ENCODE results near the gene NLRP5.
"Not testable (repeated sequence)": the region's sequence is repeated elsewhere in the genome, so short reads cannot be mapped to it uniquely, and the experiment has no call there.

Gene NLRP5

DNA sequence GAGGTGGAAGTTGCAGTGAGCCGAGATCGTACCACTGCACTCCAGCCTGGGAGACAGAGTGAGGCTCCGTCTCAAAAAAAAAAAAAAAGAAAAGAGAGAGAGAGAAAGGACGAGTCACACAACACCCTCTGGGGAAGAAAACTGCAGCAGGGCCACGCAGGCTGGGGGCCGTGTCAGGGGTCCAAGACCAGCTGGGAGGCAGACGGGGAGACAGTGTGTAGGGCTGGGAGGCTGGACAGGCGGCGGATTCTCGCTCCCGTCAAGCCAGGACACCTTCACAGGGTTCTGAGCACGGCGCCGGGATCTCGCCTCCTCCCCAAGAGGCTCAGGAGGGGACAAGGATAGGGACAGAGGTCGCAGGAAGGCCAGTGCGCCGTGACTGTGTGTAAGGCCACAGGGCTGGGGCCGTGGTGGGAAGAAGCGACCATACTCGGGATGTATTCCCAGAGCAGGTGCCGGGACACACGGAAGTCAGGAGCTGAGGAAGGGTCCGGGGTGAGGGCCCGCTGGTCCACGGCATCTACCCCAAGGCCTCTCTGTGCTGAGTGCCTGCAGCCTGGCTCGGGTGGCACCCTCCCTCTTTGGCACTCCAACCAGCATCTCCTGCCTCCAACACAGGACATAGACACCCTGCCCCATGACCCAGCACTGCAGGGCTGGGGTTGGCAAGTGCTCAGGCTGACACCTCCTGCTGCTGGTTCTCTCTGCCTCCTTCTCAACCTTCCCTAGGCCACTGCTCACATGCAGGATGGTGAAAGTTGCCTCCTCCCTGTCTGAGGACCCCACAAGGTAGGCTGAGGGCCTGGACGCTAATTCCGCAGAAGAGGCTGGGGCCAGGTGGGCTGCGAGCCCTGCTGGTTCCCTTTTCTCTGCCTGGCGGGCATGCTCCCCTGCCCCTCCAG is 113.3 kb downstream of the NLRP5 start:
- no peak for DNase-seq

DNA sequence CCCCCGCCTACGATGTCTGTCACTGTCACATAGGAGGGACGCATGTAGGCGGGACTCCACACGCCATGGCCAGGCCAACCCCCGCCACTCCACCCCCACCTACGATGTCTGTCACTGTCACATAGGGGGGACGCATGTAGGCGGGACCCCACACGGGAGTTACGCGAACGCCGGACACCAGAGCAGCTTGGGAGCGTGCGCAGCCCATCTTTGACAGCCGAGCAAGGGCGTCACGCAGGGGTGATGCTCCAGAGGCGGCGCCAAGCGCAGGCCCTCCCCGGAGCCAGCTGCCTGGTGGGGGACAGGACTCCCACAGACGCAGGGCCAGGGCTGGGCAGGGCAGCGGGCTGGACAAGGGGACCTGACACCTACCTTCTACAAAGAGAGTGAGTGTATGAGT is 114.5 kb downstream of the NLRP5 start:
- DNase-seq = no peak

DNA sequence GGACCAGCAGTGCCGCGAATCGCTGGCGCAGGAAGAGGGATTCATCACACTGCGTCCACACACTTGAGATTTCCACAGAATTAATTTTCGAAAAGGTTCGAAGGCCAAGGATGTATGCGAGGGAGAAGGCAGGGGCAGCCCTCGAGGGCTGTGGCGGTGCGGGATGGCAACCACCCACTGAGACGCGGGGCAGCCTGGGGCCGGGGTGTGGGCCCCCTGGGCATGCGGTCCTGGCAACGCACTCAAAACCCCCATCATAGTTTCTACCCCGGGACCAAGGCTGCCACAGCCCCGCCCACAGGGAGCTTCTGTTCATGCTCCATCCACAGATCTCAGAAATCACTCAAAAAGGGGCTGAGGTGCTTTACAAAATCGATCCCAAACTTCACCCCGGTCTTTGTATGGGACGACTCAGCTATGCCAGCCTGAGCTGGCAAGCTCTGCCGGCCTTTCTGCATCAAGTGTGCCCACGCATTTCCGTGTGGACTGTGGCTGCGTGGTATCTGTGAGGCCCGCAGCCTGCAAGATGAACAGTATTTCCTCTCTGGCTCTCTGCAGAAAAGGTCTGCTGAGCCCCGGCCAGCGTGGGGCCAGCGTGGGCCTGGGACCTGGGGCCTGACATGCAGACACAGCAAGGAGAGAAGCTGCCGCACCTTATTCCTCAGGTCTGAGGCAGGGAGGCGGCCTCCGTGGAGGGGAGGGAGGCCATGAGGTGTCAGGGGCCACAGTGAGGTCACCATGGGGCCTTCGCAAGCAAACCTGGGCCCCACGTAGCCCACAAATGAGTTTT is 115.4 kb downstream of the NLRP5 start:
- no peak for DNase-seq

GRCh38 chr19:56103027-56103614 is 116.5 kb downstream of the NLRP5 start:
- no peak for DNase-seq

GRCh38 chr19:56104423-56104822 is 117.8 kb downstream of the NLRP5 start:
- no peak for DNase-seq

- DNase-seq = peak in 1 of 2 experiments; percentile 43
Measured at GRCh38 chr19:56105090-56105701, 118.6 kb downstream of the NLRP5 start.

DNA sequence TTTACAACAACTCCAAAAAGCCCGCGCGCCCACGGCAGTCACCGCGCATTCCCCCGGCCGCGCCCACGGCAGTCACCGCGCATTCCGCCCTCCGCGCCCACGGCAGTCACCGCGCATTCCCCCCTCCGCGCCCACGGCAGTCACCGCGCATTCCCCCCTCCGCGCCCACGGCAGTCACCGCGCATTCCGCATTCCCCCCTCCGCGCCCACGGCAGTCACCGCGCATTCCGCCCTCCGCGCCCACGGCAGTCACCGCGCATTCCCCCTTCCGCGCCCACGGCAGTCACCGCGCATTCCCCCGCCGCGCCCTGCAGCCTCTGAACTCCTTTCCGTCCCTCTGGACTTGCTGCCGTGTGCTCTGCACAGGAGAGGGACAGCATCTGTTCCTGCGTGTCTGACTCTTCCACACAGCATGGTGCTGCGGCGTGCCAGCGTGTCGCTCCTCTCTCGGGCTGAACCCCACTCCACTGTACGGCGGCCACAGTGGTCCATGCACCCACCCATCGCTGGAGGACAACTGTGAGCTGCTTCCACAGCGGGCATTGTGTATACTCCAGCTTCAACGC is 119.3 kb downstream of the NLRP5 start:
- not testable (repeated sequence) for DNase-seq

DNA sequence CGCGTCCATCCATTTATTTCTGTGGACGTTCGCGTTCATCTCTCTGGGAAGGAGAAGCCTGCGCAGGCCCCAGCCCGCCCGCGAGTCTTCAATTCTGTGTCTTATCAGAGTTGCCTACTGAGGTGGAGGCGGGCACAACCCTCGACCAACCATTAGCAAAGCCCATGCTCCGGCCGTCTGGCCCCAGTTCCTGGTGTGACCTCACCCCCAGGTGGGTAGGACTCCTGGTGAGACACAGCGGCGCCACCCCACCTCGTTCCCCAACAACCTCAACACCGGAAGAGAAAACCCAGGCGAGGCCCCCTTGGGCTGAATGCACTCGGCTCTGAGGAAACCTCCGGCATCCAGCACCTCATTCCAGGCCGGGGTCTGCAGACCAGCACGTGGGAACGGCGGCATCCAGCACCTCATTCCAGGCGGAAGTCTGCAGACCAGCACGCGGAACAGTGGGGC is 119.8 kb downstream of the NLRP5 start:
- no peak for DNase-seq

DNA sequence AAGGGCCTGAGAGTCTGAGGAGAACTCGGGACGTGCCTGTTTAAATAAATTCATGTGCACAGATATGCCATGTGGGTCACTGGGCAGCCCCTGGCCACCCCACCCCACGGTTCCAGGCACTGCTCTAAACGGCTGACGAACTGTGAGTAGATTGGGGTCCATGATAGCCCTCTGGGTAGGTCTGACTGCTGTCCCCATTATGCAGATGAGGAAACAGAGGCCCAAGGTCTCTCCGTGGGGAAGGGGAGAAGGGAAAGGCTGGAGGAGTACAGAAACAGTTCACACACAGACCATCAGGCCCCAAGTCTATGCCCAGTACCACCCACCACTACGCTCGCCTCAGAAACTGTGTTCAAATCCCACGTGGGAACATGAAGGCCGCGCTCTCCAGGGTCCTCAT is 120.4 kb downstream of the NLRP5 start:
- DNase-seq = no peak

- DNase-seq = no peak
Measured at GRCh38 chr19:56107626-56108351, 121.2 kb downstream of the NLRP5 start.

DNA sequence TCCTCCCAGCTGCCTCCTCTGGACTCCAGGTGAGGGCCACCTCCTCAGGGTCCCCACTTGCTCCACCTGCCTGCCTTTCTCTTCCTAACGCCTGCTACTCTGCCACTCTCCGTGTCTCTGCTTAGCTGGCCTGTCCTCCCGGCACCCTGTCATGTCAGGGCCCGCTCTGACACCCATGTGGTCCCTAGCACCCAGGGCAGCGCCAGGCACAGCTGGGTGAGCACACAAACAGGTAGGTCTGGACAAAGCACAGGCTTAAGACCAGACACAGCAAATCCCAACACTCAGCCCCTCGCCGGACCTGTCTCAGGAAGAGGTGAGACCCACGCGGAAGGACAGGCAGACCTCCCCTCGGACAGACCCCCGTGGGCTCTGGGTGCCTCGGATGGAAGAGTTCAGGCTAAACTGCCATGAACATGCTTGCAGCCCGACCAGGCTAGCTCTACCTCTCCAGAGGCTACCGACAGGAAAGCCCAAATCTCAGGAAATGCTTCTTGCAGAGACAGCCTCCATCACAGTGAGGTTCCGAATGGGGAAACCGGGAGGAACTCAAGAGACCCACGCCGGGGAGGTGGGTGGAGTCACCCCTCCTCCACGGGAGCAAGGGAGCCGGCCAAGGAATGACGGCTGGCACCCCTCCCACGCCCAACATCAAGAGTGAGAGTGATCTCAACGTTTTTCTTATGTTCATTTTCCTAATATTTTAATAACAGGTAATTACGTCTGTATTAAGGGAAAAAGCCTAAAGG is 122.0 kb downstream of the NLRP5 start:
- DNase-seq = no peak

GRCh38 chr19:56109226-56109625 is 122.7 kb downstream of the NLRP5 start:
- no peak for DNase-seq

DNA sequence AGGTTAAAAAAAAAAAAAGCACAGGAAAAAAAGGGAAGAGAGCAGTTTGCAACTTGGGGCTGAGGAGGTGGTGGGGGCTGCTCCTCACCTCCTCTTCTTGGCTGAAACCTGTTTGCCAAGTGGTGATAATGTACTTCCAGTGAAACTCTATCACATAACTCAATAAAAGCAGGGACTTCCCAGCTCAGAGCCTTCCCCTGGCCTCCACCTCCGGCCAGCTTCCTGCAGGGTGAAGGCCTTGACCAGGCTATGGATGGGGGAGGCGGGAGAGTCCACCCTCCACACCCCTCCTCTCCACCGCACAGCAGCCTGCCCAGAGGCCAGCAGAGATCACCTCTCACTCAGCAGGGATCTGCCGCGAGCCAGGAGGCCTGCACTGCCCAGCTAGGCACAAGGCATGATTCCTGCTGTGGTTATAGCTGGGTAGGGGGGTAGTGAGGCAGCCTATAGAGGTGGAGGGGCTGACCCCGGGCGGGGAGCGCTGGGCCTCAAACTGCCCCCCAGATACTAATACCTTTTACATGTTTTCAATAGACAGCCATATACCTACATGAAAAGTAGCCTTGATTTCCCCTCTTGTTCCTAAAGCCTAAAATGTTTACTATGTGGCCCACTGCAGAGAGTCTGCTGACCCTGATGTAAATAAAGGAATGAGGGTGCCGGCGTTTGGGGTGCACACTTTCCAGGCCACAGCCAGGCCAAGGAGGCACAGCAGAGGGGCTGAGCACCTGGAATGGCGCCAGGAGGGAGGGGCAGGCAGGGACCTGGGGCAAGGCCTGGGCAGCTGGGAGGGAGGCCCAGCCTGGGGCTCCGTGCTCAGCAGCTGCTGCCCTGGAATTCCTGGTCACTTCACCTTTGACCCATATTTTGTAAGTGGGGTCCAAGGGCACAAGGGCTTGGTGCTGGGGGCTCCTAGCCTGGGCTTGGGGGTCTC is 124.2 kb downstream of the NLRP5 start:
- DNase-seq = no peak
